Renal pelvis (tissue), 12 donors: Measurements from ENCODE around the gene ZBTB44. TPM values are rescaled to one million over a fixed set of nuclear protein-coding genes. Genes with fewer than 3 reads are reported as not detected.
"Not testable (repeated sequence)": the region's sequence is repeated elsewhere in the genome, so short reads cannot be mapped to it uniquely, and the experiment has no call there.

Source experiments
- DNase-seq: peaks from one replicate; pipeline ENCODE4 v3.0.0-alpha.2; 2013
- long read RNA-seq, 16 experiments: transcript quantifications; one replicate each; lab custom pipeline, GENCODE V29; 2026
- polyA plus RNA-seq, 3 donors: library from polyadenylated mRNA; unstranded; fragments of 120-200 nt; gene quantifications; one replicate each; pipeline ENCODE4 v1.2.1, GENCODE V29; 2013; ENCODE audit not compliant: insufficient read length in 3 of 3

ZBTB44 gene
- polyA plus RNA-seq, result 10 to 100 TPM; 49.3 to 70.3 (median 60.7) TPM
- long read RNA-seq, donor 1, full-length matches to known transcripts, result 3 of 3 reads
- long read RNA-seq, donor 1, partial matches to known transcripts, result 0 of 3 reads
- long read RNA-seq, donor 1, other reads (novel, unspliced or antisense), result 0 of 3 reads
- long read RNA-seq, donor 2, full-length matches to known transcripts, result 3 of 3 reads
- long read RNA-seq, donor 2, partial matches to known transcripts, result 0 of 3 reads
- long read RNA-seq, donor 2, other reads (novel, unspliced or antisense), result 0 of 3 reads
- long read RNA-seq, donor 3, full-length matches to known transcripts, result 2 of 2 reads
- long read RNA-seq, donor 3, partial matches to known transcripts, result 0 of 2 reads
- long read RNA-seq, donor 3, other reads (novel, unspliced or antisense), result 0 of 2 reads
- long read RNA-seq, donor 4, result 0 reads
- long read RNA-seq, donor 5, full-length matches to known transcripts, result 3 of 15 reads
- long read RNA-seq, donor 5, partial matches to known transcripts, result 12 of 15 reads
- long read RNA-seq, donor 5, other reads (novel, unspliced or antisense), result 0 of 15 reads
- long read RNA-seq, donor 6, full-length matches to known transcripts, result 1 of 1 reads
- long read RNA-seq, donor 6, partial matches to known transcripts, result 0 of 1 reads
- long read RNA-seq, donor 6, other reads (novel, unspliced or antisense), result 0 of 1 reads
- long read RNA-seq, donor 7, full-length matches to known transcripts, result 3 of 8 reads
- long read RNA-seq, donor 7, partial matches to known transcripts, result 5 of 8 reads
- long read RNA-seq, donor 7, other reads (novel, unspliced or antisense), result 0 of 8 reads
- long read RNA-seq, donor 8, result 0 reads
- long read RNA-seq, donor 9, full-length matches to known transcripts, result 1 of 21 reads
- long read RNA-seq, donor 9, partial matches to known transcripts, result 20 of 21 reads
- long read RNA-seq, donor 9, other reads (novel, unspliced or antisense), result 0 of 21 reads
- long read RNA-seq, donor 10, full-length matches to known transcripts, result 3 of 11 reads
- long read RNA-seq, donor 10, partial matches to known transcripts, result 8 of 11 reads
- long read RNA-seq, donor 10, other reads (novel, unspliced or antisense), result 0 of 11 reads
- long read RNA-seq, donor 11, full-length matches to known transcripts, result 1 of 1 reads
- long read RNA-seq, donor 11, partial matches to known transcripts, result 0 of 1 reads
- long read RNA-seq, donor 11, other reads (novel, unspliced or antisense), result 0 of 1 reads
- long read RNA-seq, donor 12, full-length matches to known transcripts, result 8 of 8 reads
- long read RNA-seq, donor 12, partial matches to known transcripts, result 0 of 8 reads
- long read RNA-seq, donor 12, other reads (novel, unspliced or antisense), result 0 of 8 reads
- long read RNA-seq, donor 13, full-length matches to known transcripts, result 2 of 2 reads
- long read RNA-seq, donor 13, partial matches to known transcripts, result 0 of 2 reads
- long read RNA-seq, donor 13, other reads (novel, unspliced or antisense), result 0 of 2 reads
- long read RNA-seq, donor 14, result 0 reads
- long read RNA-seq, donor 15, partial matches to known transcripts, result 0 of 1 reads
- long read RNA-seq, donor 15, other reads (novel, unspliced or antisense), result 0 of 1 reads
- long read RNA-seq, donor 16, full-length matches to known transcripts, result 3 of 8 reads
- long read RNA-seq, donor 16, partial matches to known transcripts, result 5 of 8 reads
- long read RNA-seq, donor 16, other reads (novel, unspliced or antisense), result 0 of 8 reads

DNA sequence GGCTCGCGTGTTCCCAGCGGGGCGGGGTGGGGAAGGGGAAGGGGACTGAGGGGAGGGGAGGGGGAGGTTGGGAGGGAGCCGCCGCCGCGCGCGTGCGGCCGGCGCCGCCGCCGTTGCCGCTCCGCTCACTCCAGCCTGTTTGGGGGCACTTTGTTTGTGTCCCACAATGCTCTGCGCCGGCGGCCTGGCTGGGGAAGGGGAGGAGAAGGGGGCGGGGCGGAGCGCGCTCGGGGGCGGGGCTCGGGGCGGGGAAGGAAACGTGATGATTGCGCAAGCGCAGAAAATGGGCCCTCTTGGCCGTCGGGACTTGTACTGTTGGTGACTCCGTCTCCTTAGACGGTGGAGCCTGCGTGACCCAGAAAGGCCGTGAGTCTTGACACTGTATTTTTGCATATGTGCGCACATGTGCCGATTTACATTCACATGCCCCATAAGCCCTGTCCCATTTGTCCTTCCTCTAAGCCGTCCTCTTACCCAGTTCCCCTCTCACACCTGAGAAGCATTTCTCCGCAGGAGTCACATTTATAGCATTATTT, at the start of gene ZBTB44:
TSS of gene ZBTB44 (minus strand) at position 168 of the 536 bp plus-strand sequence. CDS start 53,044 bp downstream, outside the sequence.
- DNase-seq, result peak; percentile 90

DNA sequence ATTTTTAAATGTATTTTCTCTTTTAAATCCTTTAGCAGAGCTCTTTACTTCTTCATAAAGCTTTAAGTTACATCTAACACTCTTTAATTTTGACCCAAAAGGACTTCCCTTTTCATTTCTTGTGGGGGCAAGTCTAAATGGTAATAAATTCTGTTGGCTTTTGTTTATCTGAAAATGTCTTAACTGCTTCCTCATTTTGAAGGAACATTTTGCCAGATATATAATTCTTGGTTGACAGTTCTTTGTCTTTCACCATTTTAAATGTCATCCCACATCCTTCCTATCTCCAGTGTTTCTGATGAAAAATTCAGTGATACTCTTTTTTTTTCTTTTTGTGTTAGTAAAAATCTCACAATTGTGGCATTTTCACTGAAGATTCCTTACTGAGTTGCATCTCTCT, 44.7 kb upstream of the ZBTB44 start:
- no peak for DNase-seq

- DNase-seq, result no peak
Observed at GRCh38 chr11:130358398-130358797, 43.7 kb upstream of the ZBTB44 start.

- DNase-seq, result no peak
Observed at GRCh38 chr11:130347261-130347660, 32.5 kb upstream of the ZBTB44 start.

GRCh38 chr11:130344841-130345240, 30.1 kb upstream of the ZBTB44 start:
- no peak for DNase-seq

DNA sequence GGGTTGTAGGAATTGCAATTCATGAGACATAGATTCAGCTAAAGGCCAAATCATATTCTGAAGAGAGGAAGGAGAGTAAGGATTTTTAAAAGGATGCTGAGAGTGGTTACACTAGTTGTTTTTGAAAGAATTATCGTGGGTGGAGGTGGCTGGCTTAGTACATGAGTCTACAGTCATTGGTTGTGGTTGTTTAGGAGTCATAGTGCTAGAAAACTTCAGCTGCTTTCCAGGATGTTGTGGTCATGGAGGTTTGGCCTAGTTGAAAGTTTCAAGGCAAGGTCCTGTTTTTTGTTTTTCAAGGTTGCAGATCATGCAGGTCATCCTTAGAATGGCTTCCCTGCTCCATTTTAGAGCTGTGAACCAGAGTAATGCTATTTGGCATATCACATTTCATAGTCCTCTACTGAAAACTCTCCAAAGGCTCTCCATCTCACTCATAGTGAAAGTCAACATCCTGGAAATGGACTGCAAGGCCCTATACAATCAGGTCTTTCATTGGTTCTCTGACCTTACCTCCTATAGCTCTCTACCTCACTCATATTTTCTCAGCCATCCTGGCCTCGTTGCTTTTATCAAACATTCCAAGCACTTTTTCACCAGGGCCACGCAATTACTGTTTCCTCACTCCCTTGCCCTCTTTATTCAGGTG, 26.1 kb upstream of the ZBTB44 start:
- no peak for DNase-seq

DNA sequence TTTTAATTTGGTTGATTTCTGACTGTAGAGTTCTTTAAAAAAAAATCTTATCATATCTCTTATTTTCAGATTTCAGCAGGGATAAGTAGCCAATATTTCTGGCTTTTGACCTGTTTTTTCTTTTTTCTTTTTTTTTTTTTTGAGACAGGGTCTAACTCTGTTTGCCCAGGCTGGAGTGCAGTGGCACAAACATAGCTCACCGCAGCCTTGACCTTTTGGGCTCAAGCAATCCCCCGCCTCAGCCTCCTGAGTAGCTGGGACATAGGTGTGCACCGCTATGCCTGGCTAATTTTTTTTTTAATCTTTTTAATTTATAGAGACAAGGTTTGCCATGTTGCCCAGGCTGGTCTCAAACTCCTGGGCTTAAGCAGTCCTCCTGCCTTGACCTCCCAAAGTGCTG, 23.9 kb upstream of the ZBTB44 start:
- DNase-seq, result no peak

DNA sequence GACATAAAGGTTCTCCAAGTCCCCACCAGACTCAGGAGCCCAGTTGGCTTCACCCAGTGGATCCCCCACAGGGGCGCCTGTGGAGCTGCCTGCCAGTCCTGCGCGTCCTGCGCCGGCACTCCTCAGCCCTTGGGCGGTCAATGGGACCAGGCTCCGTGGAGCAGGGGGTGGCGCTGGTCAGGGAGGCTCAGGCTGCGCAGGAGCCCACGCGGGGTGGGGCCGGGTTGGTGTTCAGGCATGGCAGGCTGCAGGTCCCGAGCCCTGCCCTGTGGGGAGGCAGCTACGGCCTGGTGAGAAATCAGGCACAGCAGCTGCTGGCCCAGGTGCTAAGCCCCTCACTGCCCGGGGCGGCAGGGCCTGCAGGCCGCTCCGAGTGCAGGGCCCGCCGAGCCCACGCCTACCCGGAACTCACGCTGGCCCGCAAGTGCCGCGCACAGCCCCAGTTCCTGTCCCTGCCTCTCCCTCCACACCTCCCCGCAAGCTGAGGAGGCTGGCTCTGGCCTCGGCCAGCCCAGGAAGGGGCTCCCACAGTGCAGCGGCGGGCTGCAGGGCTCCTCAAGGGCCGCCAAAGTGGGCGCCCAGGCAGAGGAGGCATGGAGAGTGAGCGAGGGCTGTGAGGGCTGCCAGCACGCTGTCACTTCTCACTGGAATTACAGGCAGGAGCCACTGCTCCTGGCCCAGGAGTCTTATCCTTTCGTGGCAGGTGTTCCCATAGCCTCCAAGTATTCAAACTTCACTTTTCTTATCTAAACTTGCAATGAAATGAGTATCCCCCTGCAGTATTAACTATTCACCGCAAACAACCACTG, 22.8 kb upstream of the ZBTB44 start:
- no peak for DNase-seq

- DNase-seq, result not testable (repeated sequence)
Observed at GRCh38 chr11:130331397-130331796, 16.7 kb upstream of the ZBTB44 start.

DNA sequence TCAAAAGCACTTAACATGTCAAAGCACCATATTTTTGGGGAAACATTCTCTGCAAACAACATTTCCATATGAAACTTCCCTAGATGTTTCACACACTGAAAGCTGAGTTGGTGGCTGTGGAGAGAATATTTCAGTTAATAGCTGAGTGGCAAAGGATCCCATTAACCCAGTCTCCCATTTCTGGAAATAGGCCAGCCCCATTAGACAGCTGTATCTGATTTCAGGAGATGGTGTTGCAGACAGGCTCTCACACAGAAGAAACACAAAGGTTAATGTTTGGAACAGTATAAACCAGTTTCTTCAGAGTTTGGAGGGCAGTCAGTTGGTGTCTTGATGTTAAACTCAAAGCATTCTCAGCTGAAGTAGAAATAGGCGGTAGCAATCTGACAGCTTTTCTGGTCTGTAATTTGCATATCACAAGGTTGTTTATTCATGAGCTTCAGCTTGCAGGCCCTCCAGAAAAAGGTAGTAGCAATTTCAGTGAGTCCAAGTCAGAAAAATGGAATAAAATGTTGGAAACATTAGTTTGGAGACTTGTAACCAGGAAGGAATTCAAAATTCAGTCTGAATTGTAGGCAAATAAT, 15.5 kb upstream of the ZBTB44 start:
- peak; percentile 45 for DNase-seq

DNA sequence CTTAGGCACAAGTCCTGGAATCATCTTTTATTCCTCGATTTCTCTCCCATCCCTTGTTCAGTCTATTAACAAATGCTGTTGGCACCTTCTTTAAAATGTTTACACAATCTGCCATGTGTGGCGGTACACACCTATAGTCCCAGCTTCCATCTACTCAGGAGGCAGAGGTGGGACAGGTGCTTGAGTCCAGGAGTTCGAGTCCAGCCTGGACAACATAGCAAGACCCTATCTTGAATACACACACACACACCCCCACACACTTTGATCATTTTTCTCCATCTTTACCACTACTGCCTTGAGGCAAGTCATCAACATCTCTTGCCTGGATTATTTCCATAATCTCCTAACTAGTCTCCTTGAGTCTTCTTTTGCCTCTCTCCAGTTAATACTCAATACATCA, 13.7 kb upstream of the ZBTB44 start:
- no peak for DNase-seq

DNA sequence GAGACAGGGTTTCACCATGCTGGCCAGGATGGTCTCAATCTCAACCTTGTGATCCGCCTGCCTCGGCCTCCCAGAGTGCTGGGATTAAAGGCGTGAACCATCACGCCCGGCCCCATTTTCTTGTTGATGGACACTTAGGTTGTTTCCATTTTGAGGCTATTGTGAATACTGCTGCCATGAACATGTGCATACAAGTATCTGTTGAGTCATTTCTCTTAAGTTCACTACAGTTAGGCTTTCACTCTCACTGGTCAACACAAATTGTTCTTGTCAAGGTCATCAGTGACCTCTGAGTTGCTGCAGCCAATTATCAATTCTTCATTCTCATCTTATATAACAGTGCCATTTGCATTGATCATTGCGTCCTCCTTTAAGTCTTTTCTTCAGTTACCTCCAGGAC, 13.0 kb upstream of the ZBTB44 start:
- no peak for DNase-seq

DNA sequence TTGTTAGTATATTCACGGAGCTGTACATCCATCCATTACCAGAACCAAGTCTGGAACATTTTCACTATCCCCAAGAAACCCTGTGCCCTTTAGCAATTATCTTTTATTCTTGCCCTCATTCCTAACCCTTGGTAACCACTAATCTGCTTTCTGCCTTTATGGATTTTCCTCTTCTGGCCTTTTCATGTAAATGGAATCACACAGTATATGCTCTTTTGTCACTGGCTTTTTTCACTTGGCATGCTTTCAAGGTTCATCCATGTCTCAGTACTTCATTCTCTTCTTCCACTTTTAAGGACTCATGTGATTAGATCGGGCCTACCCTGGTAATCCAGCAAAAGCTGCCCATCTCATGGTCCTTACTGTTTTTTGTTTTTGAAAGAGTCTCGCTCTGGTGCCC, 11.0 kb upstream of the ZBTB44 start:
- no peak for DNase-seq

DNA sequence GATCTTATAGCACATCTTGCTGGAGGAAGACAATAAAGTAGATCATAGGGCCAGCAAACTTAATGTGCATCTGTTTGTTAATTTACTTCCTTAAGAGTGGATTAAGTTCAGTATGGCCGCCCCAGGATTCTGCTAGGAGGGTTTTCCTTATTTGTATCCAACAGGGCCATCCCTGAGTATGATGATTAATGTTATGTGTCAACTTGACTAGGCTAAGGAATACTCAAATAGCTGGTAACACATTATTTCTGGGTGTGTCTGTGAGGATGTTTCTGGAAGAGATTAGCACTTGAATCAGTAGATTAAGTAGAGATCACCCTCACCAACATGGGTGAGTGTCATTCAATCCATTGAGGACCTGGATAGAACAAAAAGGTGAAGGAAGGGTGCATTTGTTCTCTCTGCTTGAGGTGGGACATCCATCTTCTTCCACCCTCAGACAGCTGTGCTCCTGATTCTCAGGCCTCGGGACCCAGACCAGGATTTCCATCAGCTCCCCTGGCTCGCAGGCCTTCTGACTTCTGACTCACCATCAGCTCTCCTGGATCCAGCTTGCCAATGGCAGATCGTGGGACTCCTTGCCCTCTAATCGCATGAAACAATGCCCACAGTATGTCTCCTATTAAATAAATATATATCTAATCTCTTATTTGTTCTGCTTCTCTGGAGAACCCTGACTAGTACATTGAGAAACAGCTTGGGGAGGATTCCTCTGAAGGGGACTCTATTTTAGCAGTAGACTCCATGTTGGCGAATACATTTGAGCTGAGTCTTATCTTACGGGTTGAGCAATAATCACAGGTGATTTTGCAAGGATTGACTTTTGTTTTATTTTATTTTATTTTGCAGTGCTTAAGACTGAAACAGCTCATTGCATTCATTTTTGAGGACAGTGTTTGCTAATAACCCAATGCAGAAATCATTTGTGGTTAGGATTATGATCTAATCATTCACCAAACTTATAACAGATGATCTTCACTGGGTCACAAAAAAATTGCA, 9.0 kb upstream of the ZBTB44 start:
- DNase-seq, result no peak

- DNase-seq, result no peak
Observed at GRCh38 chr11:130322126-130322525, 7.4 kb upstream of the ZBTB44 start.

DNA sequence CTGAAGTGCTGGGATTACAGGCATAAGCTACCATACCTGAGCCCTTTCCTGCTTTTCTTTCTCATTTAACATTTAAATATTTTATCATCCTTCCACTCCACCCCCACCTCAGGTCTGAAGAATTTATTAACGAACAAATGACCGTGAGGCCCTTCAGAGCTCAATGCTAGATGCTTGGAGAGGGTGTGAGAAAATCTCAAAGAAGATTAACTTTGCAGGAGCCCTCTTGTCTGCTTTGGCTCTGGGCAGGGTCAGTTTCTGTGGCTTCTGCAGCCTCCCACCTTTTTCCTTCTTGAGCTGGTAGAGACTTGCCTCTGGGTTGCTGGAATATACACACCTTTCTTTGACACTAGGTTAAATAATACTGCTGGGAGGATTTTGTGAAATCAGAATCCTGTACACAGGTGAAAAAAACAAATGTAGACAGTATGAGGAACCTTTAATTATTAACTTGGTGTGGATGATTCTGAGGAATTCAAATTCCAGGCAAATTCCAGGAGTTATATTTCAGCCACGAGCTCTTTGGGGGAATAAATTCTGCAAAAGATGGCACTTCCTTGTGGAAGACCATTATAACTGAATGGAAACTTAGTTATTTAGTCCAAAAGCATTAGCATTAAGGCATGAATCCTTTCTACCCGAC, 3.4 kb upstream of the ZBTB44 start:
- peak; percentile 39 for DNase-seq

DNA sequence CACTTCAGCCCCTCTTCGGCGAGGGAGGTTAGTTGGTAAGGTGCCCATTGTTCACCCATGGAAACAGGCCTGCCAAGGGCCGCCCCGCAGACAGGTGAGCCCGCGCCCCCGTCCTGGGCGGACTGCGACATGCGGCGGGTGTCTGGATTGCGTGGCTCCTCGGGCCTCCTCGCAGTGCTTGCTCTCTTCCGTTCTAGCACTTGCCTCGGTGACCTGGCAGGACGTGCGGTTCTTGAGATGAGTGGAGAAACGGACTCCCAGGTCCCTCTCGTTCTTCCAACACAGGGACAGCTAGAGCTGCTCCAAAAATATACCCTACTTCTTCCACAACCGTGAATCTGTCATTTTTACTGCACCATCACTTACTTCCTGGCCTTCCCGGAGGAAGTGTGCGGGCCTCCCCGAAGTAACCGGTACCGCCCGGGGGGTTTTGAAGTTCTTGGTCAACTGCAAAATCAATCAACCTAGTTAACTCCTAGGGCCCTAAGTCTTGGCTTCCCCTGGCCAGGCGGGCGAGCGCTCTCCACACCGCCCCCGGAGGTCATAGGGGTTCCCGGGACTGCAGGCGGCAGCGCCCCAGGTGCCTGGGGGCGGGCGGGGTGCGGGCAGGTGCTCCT, 745 bp upstream of the ZBTB44 start:
- no peak for DNase-seq
